ENCODE measurements around the gene CEP85L. TPM values are rescaled to one million over a fixed set of nuclear protein-coding genes. Genes with fewer than 3 reads are reported as not detected.
"Not testable (repeated sequence)": the region's sequence is repeated elsewhere in the genome, so short reads cannot be mapped to it uniquely, and the experiment has no call there.

Gene CEP85L
- total RNA-seq, 1 donor from 2014 or later = 42.3 TPM

GRCh38 chr6:118451839-118452238 is 199.6 kb downstream of the CEP85L start:
- Mint-ChIP-seq H3K27ac (no peak overlapping the region), H3K27me3 (no peaks in the 10 kb centered on the region)

GRCh38 chr6:118444796-118445195 is 206.6 kb downstream of the CEP85L start:
- Mint-ChIP-seq H3K27me3 (no peaks in the 10 kb centered on the region), H3K4me3 (no peak overlapping the region), H3K4me1 (no peaks in the 10 kb centered on the region), H3K36me3 (ENCODE audit: low read depth) (no peaks in the 10 kb centered on the region), H3K27ac (no peak overlapping the region), H3K9me3 (peaks cover 26% of the 10 kb centered on the region)
- no peak for DNase-seq
- intact Hi-C loops (cut with micrococcal nuclease) = no loop called here

More at GRCh38 chr6:118451839-118452238, 199.6 kb downstream of the CEP85L start:
- H3K9me3 Mint-ChIP-seq = peaks cover 27% of the 10 kb centered on the region
- no peaks in the 10 kb centered on the region for H3K4me1 Mint-ChIP-seq
- no peak for DNase-seq
- intact Hi-C loops (cut with micrococcal nuclease) = no loop called here
- H3K36me3 Mint-ChIP-seq (ENCODE audit: low read depth) = peaks cover 7% of the 10 kb centered on the region
- no peak overlapping the region for H3K4me3 Mint-ChIP-seq

- intact Hi-C loops (cut with micrococcal nuclease) = no loop called here
Observed at GRCh38 chr6:118436482-118436881, 214.9 kb downstream of the CEP85L start.

GRCh38 chr6:118434147-118434546 is 217.2 kb downstream of the CEP85L start:
- H3K4me3 Mint-ChIP-seq; H3K27ac Mint-ChIP-seq; DNase-seq; H3K36me3 Mint-ChIP-seq (ENCODE audit: low read depth); intact Hi-C loops (cut with micrococcal nuclease); H3K4me1 Mint-ChIP-seq; H3K9me3 Mint-ChIP-seq; H3K27me3 Mint-ChIP-seq: not testable (repeated sequence)

More at GRCh38 chr6:118436482-118436881, 214.9 kb downstream of the CEP85L start:
- Mint-ChIP-seq H3K27me3 (no peaks in the 10 kb centered on the region), H3K9me3 (peaks cover 4% of the 10 kb centered on the region), H3K27ac (no peak overlapping the region), H3K4me1 (no peaks in the 10 kb centered on the region), H3K36me3 (ENCODE audit: low read depth) (no peaks in the 10 kb centered on the region), H3K4me3 (no peak overlapping the region)
- no peak for DNase-seq

- DNase-seq; H3K4me1 Mint-ChIP-seq; H3K27ac Mint-ChIP-seq; H3K9me3 Mint-ChIP-seq; H3K36me3 Mint-ChIP-seq (ENCODE audit: low read depth); intact Hi-C loops (cut with micrococcal nuclease); H3K4me3 Mint-ChIP-seq; H3K27me3 Mint-ChIP-seq: not testable (repeated sequence)
Observed at GRCh38 chr6:118421312-118421711, 230.1 kb downstream of the CEP85L start.

- Mint-ChIP-seq H3K9me3 (no peaks in the 10 kb centered on the region), H3K27ac (no peak overlapping the region), H3K4me3 (no peak overlapping the region), H3K36me3 (ENCODE audit: low read depth) (no peaks in the 10 kb centered on the region), H3K27me3 (no peaks in the 10 kb centered on the region), H3K4me1 (no peaks in the 10 kb centered on the region)
- DNase-seq = no peak
- intact Hi-C loops (cut with micrococcal nuclease) = no loop called here
Observed at GRCh38 chr6:118419448-118420394, 231.7 kb downstream of the CEP85L start.

Other genes starting within 250 kb of the CEP85L start
- not detected in 2 replicates for gene PLN, start 103.3 kb downstream of the CEP85L start, total RNA-seq
- gene ASF1A, start 242.6 kb upstream of the CEP85L start, total RNA-seq = 43.2 and 43.3 TPM in 2 replicates

Data from activated CD4-positive, alpha-beta T cell treated with anti-CD3 and anti-CD28 coated beads, Interleukin-2, amount 10 ng/mL, durations not matched to agents 24 days and 14 days (primary cell).